HL-60 (cell line): ENCODE results near the gene TNNT2.

Experiments
- DNase-seq, 2 experiments: peaks; one replicate each; pipeline ENCODE4 v3.0.0-alpha.2; 2010 to 2020; ENCODE audit warnings: low read depth in 1 of 2, low spot score in 1 of 2
- H3K27ac ChIP-seq: fragments of 250-450 bp; sonication (Bioruptor Pico); replicated peaks from 2 replicates; pipeline ENCODE4 v1.5.1; 2020; ENCODE audit warnings: mild to moderate bottlenecking, moderate library complexity
- H3K27me3 ChIP-seq: fragments of 250-450 bp; sonication (Bioruptor Pico); 2 replicates; pipeline ENCODE4 v1.5.1; 2021; ENCODE audit warnings: mild to moderate bottlenecking, moderate library complexity; ENCODE audit not compliant: insufficient read depth, poor library complexity, severe bottlenecking
- H3K4me3 ChIP-seq: replicated peaks from 2 replicates; pipeline ENCODE4 v1.5.1; 2011; ENCODE audit warnings: mild to moderate bottlenecking, control low read depth, low read length; ENCODE audit not compliant: insufficient read depth
- GABPA ChIP-seq: IDR thresholded peaks from 2 replicates; pipeline ENCODE4 v1.6.1; 2012; ENCODE audit warnings: low read depth
- POLR2AphosphoS5 ChIP-seq: IDR thresholded peaks from 2 replicates; pipeline ENCODE4 v1.6.1; 2012; ENCODE audit warnings: low read depth
- SPI1 ChIP-seq: IDR thresholded peaks from 2 replicates; pipeline ENCODE4 v1.6.1; 2012; ENCODE audit warnings: low read depth, mild to moderate bottlenecking, borderline replicate concordance
- long read RNA-seq: library from polyadenylated mRNA; unstranded; transcript quantifications from one replicate; pipeline ENCODE4 v2.0.0, GENCODE V29; 2020
- TF ChIP-seq, protein P1 (sequence below): IDR thresholded peaks from one replicate; pipeline ENCODE4 v1.5.1; 2011; ENCODE audit warnings: low read length, control low read depth, inconsistent platforms; ENCODE audit not compliant: insufficient read depth
- TF ChIP-seq, protein P2 (sequence below): IDR thresholded peaks from 2 replicates; pipeline ENCODE4 v1.6.1; 2012; ENCODE audit warnings: low read depth; ENCODE audit not compliant: insufficient replicate concordance

TNNT2 gene
- long read RNA-seq, result 0 reads

DNA sequence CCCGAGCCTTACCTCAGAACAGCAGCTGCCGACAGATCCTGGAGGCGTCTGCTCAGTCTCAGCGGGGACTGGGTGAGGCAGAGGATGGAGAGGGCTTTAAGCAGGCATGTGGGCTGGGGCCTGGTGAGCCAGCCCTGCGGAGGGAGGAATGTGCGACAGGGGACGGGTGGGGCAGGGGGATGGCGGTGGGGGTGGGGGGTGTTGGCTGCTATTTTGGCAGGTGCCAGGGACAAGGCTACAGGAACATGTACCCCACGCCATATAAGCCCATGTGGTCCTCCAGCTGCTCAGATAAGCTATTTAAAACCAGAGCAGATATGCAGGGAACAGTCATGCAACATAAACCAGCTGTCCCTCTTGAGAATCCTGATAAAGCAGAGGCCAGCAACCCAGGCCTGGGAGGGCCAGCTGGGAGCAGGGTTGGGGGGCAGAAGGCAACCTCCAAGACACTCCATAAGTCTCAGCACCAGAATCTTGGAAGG is at the start of gene TNNT2:
TSS of gene TNNT2 (minus strand) at position 70 of the 482 bp plus-strand sequence. CDS start 4,426 bp downstream, outside the sequence.
- DNase-seq, result no peak
- TF ChIP-seq, protein P1, sequence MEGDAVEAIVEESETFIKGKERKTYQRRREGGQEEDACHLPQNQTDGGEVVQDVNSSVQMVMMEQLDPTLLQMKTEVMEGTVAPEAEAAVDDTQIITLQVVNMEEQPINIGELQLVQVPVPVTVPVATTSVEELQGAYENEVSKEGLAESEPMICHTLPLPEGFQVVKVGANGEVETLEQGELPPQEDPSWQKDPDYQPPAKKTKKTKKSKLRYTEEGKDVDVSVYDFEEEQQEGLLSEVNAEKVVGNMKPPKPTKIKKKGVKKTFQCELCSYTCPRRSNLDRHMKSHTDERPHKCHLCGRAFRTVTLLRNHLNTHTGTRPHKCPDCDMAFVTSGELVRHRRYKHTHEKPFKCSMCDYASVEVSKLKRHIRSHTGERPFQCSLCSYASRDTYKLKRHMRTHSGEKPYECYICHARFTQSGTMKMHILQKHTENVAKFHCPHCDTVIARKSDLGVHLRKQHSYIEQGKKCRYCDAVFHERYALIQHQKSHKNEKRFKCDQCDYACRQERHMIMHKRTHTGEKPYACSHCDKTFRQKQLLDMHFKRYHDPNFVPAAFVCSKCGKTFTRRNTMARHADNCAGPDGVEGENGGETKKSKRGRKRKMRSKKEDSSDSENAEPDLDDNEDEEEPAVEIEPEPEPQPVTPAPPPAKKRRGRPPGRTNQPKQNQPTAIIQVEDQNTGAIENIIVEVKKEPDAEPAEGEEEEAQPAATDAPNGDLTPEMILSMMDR, result no peak
- no peak for TF ChIP-seq POLR2AphosphoS5
- no peak for TF ChIP-seq SPI1
- TF ChIP-seq GABPA, result no peak
- TF ChIP-seq, protein P2, sequence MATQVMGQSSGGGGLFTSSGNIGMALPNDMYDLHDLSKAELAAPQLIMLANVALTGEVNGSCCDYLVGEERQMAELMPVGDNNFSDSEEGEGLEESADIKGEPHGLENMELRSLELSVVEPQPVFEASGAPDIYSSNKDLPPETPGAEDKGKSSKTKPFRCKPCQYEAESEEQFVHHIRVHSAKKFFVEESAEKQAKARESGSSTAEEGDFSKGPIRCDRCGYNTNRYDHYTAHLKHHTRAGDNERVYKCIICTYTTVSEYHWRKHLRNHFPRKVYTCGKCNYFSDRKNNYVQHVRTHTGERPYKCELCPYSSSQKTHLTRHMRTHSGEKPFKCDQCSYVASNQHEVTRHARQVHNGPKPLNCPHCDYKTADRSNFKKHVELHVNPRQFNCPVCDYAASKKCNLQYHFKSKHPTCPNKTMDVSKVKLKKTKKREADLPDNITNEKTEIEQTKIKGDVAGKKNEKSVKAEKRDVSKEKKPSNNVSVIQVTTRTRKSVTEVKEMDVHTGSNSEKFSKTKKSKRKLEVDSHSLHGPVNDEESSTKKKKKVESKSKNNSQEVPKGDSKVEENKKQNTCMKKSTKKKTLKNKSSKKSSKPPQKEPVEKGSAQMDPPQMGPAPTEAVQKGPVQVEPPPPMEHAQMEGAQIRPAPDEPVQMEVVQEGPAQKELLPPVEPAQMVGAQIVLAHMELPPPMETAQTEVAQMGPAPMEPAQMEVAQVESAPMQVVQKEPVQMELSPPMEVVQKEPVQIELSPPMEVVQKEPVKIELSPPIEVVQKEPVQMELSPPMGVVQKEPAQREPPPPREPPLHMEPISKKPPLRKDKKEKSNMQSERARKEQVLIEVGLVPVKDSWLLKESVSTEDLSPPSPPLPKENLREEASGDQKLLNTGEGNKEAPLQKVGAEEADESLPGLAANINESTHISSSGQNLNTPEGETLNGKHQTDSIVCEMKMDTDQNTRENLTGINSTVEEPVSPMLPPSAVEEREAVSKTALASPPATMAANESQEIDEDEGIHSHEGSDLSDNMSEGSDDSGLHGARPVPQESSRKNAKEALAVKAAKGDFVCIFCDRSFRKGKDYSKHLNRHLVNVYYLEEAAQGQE, result no peak
- no peak within 1 kb of the TSS for H3K27ac ChIP-seq
- peaks cover 6% of the 10 kb centered on the region for H3K27me3 ChIP-seq
- H3K4me3 ChIP-seq, result no peak within 1 kb of the TSS

DNA sequence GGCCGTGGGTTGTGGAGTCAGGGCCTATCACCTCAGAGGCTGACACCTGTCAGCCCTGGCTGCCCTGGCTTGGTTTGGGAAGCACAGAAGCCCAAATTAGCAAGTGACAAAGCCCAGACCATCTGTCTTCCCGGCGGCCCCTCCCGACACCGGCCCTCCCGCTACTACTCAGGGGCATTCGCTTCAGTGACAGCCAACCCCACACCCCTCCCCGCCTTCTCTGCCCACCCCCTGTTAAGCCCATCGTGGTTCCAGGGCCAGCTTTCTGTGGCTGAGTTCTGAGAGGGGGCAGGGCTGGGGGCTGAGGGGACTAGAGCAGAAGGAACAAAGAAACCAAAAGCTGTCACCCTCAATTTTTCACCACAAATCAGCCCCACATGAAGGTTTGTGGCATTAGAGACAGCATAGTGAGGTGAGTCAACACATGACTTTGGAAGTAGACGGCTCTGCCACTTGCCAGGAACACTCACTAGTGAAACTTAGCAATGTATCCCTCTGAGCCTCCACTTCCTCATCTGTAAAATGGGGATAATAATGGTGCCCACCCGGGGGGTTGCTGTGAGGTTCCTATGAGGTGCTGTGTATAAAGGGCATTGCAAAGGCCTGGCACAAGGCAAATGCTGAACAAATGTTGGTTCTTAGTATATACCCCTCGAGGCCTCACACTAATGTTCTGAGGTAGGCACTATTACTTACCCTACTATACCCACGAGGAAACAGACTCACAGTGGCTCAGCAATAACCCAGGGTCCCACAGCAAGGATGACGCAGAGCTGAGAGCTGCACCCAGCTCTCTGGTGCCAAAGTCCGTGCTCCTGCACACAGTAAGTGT is 49.2 kb upstream of the TNNT2 start:
- TF ChIP-seq, protein P2, result no peak
- TF ChIP-seq, protein P1, result no peak
- TF ChIP-seq GABPA (no peak), SPI1 (no peak), POLR2AphosphoS5 (no peak)
- no peaks in the 10 kb centered on the region for H3K27me3 ChIP-seq
- DNase-seq, result no peak
- H3K27ac ChIP-seq, result no peak overlapping the region
- H3K4me3 ChIP-seq, result no peak overlapping the region

DNA sequence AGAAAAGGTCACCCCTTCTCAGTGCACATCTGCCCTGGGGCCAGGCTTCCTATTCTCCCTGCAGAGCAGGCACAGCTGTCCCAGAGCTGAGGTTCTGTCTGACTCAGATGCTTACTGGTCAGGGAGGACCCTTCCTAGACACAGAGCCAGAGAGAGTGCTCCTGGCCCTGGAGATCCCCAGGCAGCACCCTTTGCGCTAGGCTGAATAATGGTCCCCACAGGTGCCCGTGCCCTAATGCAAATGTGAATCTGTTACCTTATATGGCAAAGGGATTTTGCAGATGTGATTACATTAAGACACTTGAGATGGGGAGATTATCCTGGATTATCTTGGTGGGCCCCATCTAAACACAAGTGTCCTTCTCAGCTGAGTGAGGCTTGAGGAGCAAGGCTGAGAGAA is 46.7 kb upstream of the TNNT2 start:
- no peak overlapping the region for H3K27ac ChIP-seq
- no peaks in the 10 kb centered on the region for H3K27me3 ChIP-seq
- no peak overlapping the region for H3K4me3 ChIP-seq
- TF ChIP-seq POLR2AphosphoS5 (no peak), SPI1 (no peak), GABPA (no peak)
- TF ChIP-seq, protein P1, result no peak
- TF ChIP-seq, protein P2, result no peak
- no peak for DNase-seq
